ENCODE measurements around the gene SAXO2.

DNA sequence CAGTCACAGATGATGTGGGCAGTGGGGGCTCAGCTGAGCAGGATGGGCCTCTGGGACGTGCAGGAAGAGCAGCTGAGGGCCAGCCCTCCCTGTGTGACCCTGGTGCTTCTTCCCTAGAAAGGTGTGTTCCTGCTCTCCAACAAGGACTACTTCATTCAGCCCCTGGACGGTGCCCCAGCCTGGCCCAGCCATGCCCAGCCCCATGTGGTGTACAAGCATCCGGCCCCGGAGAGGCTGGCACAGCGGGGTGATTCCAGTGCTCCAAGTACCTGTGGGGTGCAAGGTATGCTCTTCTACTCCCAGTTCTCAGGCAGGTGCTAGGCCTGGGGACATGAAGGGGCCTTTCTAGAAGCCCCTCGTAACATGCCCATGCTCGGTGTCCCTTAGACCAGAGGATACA lies 38.3 kb downstream of the SAXO2 start:
- TF ChIP-seq ZNF274 (IDR thresholded peaks at IDR 0.05; ENCODE audit: low read depth, low read length), result no peak
- no peak for TF ChIP-seq SUZ12 (IDR thresholded peaks at IDR 0.05; ENCODE audit: extremely low read depth, insufficient read depth, insufficient read length)
- no peak for TF ChIP-seq YY1 (IDR thresholded peaks at IDR 0.05; ENCODE audit: insufficient read depth, insufficient read length)
